ENCODE results near the gene MED12L. TPM values are rescaled to one million over a fixed set of nuclear protein-coding genes. Genes with fewer than 3 reads are reported as not detected.
A peak's percentile ranks its signal among the peaks of the same experiment; 100 is the strongest.

MED12L gene
- total RNA-seq, 4 donors from 2014 or later = 0.08 to 1.5 (median 0.19) TPM

- WGBS, 2 donors = 59 to 61% methylated on average over 2 of the region's 2 CpGs
Observed at GRCh38 chr3:151174351-151174750, 88.9 kb downstream of the MED12L start.

GRCh38 chr3:151175952-151176351, 90.5 kb downstream of the MED12L start:
- intact Hi-C loops (cut with DNase I) = no loop called here
- no peaks in the 10 kb centered on the region for H3K9me3 ChIP-seq
- H3K27me3 ChIP-seq = no peaks in the 10 kb centered on the region
- no peak overlapping the region for H3K4me3 ChIP-seq
- 64 to 95% methylated on average over 2 of the region's 2 CpGs for WGBS, 2 donors
- TF ChIP-seq POLR2A (IDR thresholded peaks at IDR 0.05) = no peak
- no peak for TF ChIP-seq CTCF (IDR thresholded peaks at IDR 0.05)
- no peak overlapping the region for H3K27ac ChIP-seq
- H3K4me1 ChIP-seq = peaks cover 0 to 4% (median 0%) of the 10 kb centered on the region in 3 donors
- DNase-seq = no peak
- H3K36me3 ChIP-seq = no peaks in the 10 kb centered on the region

More at GRCh38 chr3:151174351-151174750, 88.9 kb downstream of the MED12L start:
- H3K36me3 ChIP-seq = no peaks in the 10 kb centered on the region
- no peaks in the 10 kb centered on the region for H3K9me3 ChIP-seq
- DNase-seq = no peak
- no peak overlapping the region for H3K27ac ChIP-seq
- intact Hi-C loops (cut with DNase I) = no loop called here
- H3K4me3 ChIP-seq = no peak overlapping the region
- peaks cover 0 to 15% (median 0%) of the 10 kb centered on the region in 3 donors for H3K4me1 ChIP-seq
- H3K27me3 ChIP-seq = no peaks in the 10 kb centered on the region
- no peak for TF ChIP-seq CTCF (IDR thresholded peaks at IDR 0.05)
- TF ChIP-seq POLR2A (IDR thresholded peaks at IDR 0.05) = no peak

GRCh38 chr3:151178208-151178845, 92.9 kb downstream of the MED12L start:
- Histone ChIP-seq H3K27ac (no peak overlapping the region), H3K4me3 (no peak overlapping the region), H3K36me3 (no peaks in the 10 kb centered on the region), H3K9me3 (no peaks in the 10 kb centered on the region), H3K4me1 (no peaks in the 10 kb centered on the region), H3K27me3 (no peaks in the 10 kb centered on the region)
- TF ChIP-seq CTCF (IDR thresholded peaks at IDR 0.05) = no peak
- no peak for TF ChIP-seq POLR2A (IDR thresholded peaks at IDR 0.05)
- intact Hi-C loops (cut with DNase I) = no loop called here
- 70 to 94% methylated on average over 2 of the region's 2 CpGs for WGBS, 2 donors
- DNase-seq = no peak

- no peak for TF ChIP-seq CTCF (IDR thresholded peaks at IDR 0.05)
- WGBS, 2 donors = 68 to 69% methylated on average over 5 of the region's 5 CpGs
- H3K4me1 ChIP-seq = no peaks in the 10 kb centered on the region
- intact Hi-C loops (cut with DNase I) = no loop called here
- no peak overlapping the region for H3K27ac ChIP-seq
- H3K36me3 ChIP-seq = no peaks in the 10 kb centered on the region
- no peak for DNase-seq
- H3K4me3 ChIP-seq = no peak overlapping the region
- no peaks in the 10 kb centered on the region for H3K9me3 ChIP-seq
- H3K27me3 ChIP-seq = no peaks in the 10 kb centered on the region
Observed at GRCh38 chr3:151182349-151183079, 97.0 kb downstream of the MED12L start.

GRCh38 chr3:151183265-151183671, 97.8 kb downstream of the MED12L start:
- no peaks in the 10 kb centered on the region for H3K27me3 ChIP-seq
- peak in 1 of 4 donors; percentile 35 for TF ChIP-seq POLR2A (IDR thresholded peaks at IDR 0.05)
- TF ChIP-seq CTCF (IDR thresholded peaks at IDR 0.05) = no peak
- 60 to 66% methylated on average over 5 of the region's 5 CpGs for WGBS, 2 donors
- no peak for DNase-seq
- intact Hi-C loops (cut with DNase I) = no loop called here
- H3K4me3 ChIP-seq = no peak overlapping the region
- H3K27ac ChIP-seq = no peak overlapping the region
- no peaks in the 10 kb centered on the region for H3K36me3 ChIP-seq
- H3K4me1 ChIP-seq = no peaks in the 10 kb centered on the region
- H3K9me3 ChIP-seq = no peaks in the 10 kb centered on the region

Data from esophagus squamous epithelium (tissue), 5 donors.